PFSK-1 (cell line): ENCODE results near the gene SERPINI1. TPM values are rescaled to one million over a fixed set of nuclear protein-coding genes. Genes with fewer than 3 reads are reported as not detected.

Experiments
- FOXP2 ChIP-seq: optimal IDR thresholded peaks from 2 replicates; pipeline ENCODE3; 2011; ENCODE audit warnings: borderline replicate concordance, control low read depth, inconsistent platforms; ENCODE audit not compliant: insufficient read depth; ENCODE audit errors: extremely low read length, extremely low read depth
- POLR2AphosphoS5 ChIP-seq: IDR thresholded peaks from 2 replicates; pipeline ENCODE4 v1.6.1; 2012; ENCODE audit warnings: low read depth, mild to moderate bottlenecking, control low read depth, low read length, moderate library complexity
- REST ChIP-seq, 2 experiments: IDR thresholded peaks; 2 replicates each; pipeline versions ENCODE4 v1.6.1 to v1.8.0; 2011 to 2012; ENCODE audit warnings: low read depth in 2 of 2, low read length in 2 of 2, control low read depth in 1 of 2, inconsistent platforms in 1 of 2, mild to moderate bottlenecking in 1 of 2, moderate library complexity in 1 of 2; ENCODE audit not compliant: insufficient read depth in 1 of 2
- SIN3A ChIP-seq: IDR thresholded peaks from 2 replicates; pipeline ENCODE4 v1.6.1; 2012; ENCODE audit warnings: mild to moderate bottlenecking, low read length, moderate library complexity, borderline replicate concordance; ENCODE audit not compliant: insufficient read depth
- TAF1 ChIP-seq: IDR thresholded peaks from 2 replicates; pipeline ENCODE4 v1.6.1; 2012; ENCODE audit warnings: low read length, control low read depth, borderline replicate concordance; ENCODE audit not compliant: insufficient read depth
- polyA plus RNA-seq: library from polyadenylated mRNA; unstranded; fragments of >200 nt; gene quantifications from one replicate; pipeline ENCODE4 v1.2.1, GENCODE V29; 2012; ENCODE audit warnings: low read depth, missing spikeins; ENCODE audit not compliant: insufficient read length

The SERPINI1 gene
- 0.24 TPM for polyA plus RNA-seq

GRCh38 chr3:167735233-167736138 lies at the start of gene SERPINI1:
SERPINI1 (plus strand) TSS chr3:167735721; CDS start chr3:167789129, 53,408 bp downstream.
- TF ChIP-seq TAF1 (peak; percentile 91; the same call in 1 of the 2 replicates), SIN3A (no peak), REST (IDR thresholded peaks at IDR 0.05; ENCODE audit: insufficient read depth in 1 of 2, low read depth in 2 of 2, low read length in 2 of 2) (no peak), FOXP2 (no peak), POLR2AphosphoS5 (peak; percentile 70)

- TF ChIP-seq REST (IDR thresholded peaks at IDR 0.05; ENCODE audit: insufficient read depth in 1 of 2, low read depth in 2 of 2, low read length in 2 of 2), result no peak
- no peak for TF ChIP-seq TAF1
- TF ChIP-seq POLR2AphosphoS5, result no peak
- TF ChIP-seq SIN3A, result no peak
- TF ChIP-seq FOXP2, result no peak
Observed at GRCh38 chr3:167691366-167691765, 44.2 kb upstream of the SERPINI1 start.

GRCh38 chr3:167694121-167694520 lies 41.4 kb upstream of the SERPINI1 start:
- TF ChIP-seq POLR2AphosphoS5, result no peak
- TF ChIP-seq TAF1, result no peak
- no peak for TF ChIP-seq REST (IDR thresholded peaks at IDR 0.05; ENCODE audit: insufficient read depth in 1 of 2, low read depth in 2 of 2, low read length in 2 of 2)
- TF ChIP-seq FOXP2, result no peak
- TF ChIP-seq SIN3A, result no peak

GRCh38 chr3:167700046-167700445 lies 35.5 kb upstream of the SERPINI1 start:
- TF ChIP-seq REST (IDR thresholded peaks at IDR 0.05; ENCODE audit: insufficient read depth in 1 of 2, low read depth in 2 of 2, low read length in 2 of 2) (no peak), POLR2AphosphoS5 (no peak), TAF1 (no peak), SIN3A (no peak)
